Epithelial cell of proximal tubule (primary cell): ENCODE data around the gene DAGLA. TPM values are rescaled to one million over a fixed set of nuclear protein-coding genes. Genes with fewer than 3 reads are reported as not detected.

ENCODE experiments used
- DNase-seq: peaks from one replicate; pipeline ENCODE4 v3.0.0-alpha.2; 2011; ENCODE audit warnings: low read depth
- H3K4me3 ChIP-seq: 2 replicates; pipeline ENCODE4 v1.5.1; 2011; ENCODE audit warnings: low read depth, mild to moderate bottlenecking, low read length
- CTCF ChIP-seq: conservative IDR thresholded peaks from 2 replicates; pipeline ENCODE4 v1.5.1; 2012; ENCODE audit warnings: low read depth, mild to moderate bottlenecking, low read length
- total RNA-seq: library from RNA; depleted of rRNA; stranded (reverse); fragments of >200 nt; gene quantifications from 2 replicates; pipeline ENCODE4 v1.2.3, GENCODE V29; 2015

DAGLA gene
- total RNA-seq, 1 donor from 2014 or later, result 4.5 TPM

- H3K4me3 ChIP-seq, result no peak overlapping the region
- TF ChIP-seq CTCF, result no peak
- no peak for DNase-seq
These were observed 64.0 kb downstream of the DAGLA start for GRCh38 chr11:61744181-61744580.

DNA sequence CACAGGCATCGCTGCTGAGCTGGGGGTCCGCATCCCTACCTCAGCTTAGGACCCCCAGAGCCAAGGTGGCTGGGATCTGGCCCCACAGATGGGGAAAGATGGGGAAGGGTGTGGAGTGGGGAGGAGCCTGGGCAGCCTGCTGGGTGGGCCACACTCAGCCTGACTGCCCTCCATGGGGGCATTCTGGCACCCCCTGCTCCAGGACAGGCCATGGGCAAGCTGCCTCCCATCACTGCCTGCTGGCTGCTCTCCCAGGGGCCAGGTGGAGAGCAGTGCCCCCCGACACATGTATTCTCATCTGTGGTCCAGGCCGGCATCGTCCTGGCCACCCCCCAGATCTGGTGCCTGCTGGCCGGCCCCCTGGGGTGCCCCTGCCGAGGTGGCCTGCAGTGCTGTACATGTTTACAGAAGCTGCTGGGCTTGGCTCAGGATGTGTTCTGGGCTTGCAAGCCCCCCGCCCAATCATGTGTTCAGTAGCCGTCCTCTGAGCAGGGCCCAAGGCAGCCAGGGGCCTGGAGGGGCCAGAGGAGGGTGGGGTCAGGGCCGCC, 64.5 kb downstream of the DAGLA start:
- no peak overlapping the region for H3K4me3 ChIP-seq
- TF ChIP-seq CTCF, result no peak
- no peak for DNase-seq

GRCh38 chr11:61745781-61746441, 65.7 kb downstream of the DAGLA start:
- no peak overlapping the region for H3K4me3 ChIP-seq
- no peak for TF ChIP-seq CTCF
- no peak for DNase-seq

DNA sequence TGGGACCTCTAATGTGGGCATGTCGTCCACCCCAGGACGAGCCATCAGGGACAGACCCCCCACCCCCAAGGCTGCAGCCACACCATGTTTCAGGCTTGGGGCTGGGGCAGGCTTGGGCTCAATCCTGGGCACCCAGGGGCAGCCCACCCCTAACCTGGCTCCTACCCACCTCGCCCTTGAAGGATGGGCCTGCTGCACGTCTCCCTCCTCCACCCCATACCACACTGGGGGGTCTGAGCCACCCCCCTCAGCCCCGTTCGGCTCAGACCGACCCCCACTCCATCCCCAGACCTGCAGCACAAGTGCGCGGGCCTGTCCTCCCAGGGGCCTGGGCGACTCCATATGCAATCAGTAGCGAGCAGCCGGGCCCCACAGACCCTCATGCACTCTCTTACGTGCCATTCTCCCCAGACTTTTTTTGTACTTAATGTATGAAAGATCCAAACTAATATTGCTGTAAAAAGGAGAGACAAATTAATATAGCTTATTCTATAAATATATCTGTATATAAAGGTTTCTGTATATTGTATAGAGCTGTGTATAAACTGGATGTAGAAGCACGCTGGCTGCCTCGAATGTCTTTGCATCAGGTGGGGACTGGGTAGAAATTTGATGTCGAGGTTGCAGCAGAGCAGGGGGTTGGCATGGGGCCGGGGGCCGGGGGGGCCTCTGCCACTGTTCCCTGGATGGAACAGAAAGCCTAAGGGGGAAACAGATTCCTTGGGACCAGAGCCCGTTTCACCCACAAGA, 66.4 kb downstream of the DAGLA start:
- TF ChIP-seq CTCF, result no peak
- no peak for DNase-seq
- no peak overlapping the region for H3K4me3 ChIP-seq

DNA sequence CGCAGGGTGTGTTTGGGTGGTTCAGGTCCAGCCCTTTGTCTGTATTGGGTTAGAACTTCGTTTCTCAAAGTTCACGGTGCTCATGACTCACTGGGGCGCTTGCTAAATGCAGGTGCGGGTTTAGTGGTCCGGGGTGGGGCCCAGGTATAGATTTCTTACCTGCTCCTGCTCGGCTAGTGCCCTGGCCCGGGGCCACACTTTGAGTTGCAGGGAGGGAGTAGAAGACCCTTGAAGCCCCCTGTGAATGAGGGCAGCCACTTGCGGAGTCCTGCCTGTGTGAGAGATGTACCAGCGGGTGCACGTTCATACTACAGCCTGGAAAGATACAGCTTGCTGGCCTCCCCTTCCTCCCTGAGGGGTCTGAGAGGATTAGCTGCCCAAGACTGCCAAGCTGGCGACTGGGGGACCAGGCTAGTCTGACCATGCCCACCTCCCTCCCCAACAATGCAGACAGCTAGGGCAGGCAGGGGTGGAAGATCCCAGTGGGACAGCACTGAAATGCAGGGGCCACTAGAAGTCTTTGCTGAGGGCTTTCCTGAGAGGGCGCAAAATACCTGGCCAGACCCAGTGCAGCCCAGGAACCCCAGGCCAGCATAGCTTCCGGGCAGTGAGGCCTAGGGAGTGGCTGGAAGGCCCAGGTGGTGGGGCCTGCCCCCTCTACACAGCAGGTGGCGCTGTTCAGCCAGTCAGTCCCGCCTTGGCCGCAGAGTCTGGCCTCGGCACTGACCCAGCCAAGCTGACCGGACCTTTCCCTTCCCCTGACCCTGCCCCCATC, 67.2 kb downstream of the DAGLA start:
- no peak for DNase-seq
- TF ChIP-seq CTCF, result peak; percentile 86
- no peak overlapping the region for H3K4me3 ChIP-seq

- no peak overlapping the region for H3K4me3 ChIP-seq
- no peak for DNase-seq
- TF ChIP-seq CTCF, result no peak
These were observed 67.7 kb downstream of the DAGLA start for GRCh38 chr11:61747967-61748285.
